Measurements from ENCODE around the gene WDPCP. TPM values are rescaled to one million over a fixed set of nuclear protein-coding genes. Genes with fewer than 3 reads are reported as not detected.

WDPCP gene
- total and polyA plus RNA-seq, 10 of the 15 experiments (the other 5 are each of a cell fraction or from before 2014, with no cell fraction given): 2.1 to 7.9 (median 4.6) TPM

- ChIA-PET SMC1A (ENCODE audit: uncharacterized antibody, unreplicated experiment) (no interaction called here), CTCF (no interaction called here), RAD21 (ENCODE audit: unreplicated experiment) (no interaction called here), POLR2A (no interaction called here)
- H3K4me1 ChIP-seq (ENCODE audit: control insufficient read depth, insufficient read depth, low read length): no peaks in the 10 kb centered on the region
- H2AFZ ChIP-seq (ENCODE audit: control insufficient read depth, low read depth, low read length): no peak overlapping the region
- no peak overlapping the region for H3K9ac ChIP-seq (ENCODE audit: control insufficient read depth, insufficient read depth, low read length)
- BruUV-seq (replicated peaks): no TSS peak
- no peak overlapping the region for H3K4me3 ChIP-seq
- 100% methylated on average over 1 of the region's 1 CpG for WGBS (ENCODE audit: insufficient coverage, insufficient replicate concordance, low lambda C conversion rate, missing lambda C conversion rate)
- DNase-seq (ENCODE audit: low read depth, low spot score) (no peak), ATAC-seq (no peak), FAIRE-seq (no peak)
- in situ Hi-C loops (cut with MboI): no loop called here
- no peaks in the 10 kb centered on the region for H3K9me3 ChIP-seq (replicated peaks; ENCODE audit: control insufficient read depth, insufficient read depth, low read length)
- no peaks in the 10 kb centered on the region for H3K27me3 ChIP-seq (replicated peaks in 1 of 2; ENCODE audit: control insufficient read depth in 2 of 2, insufficient read depth in 2 of 2, low read length in 1 of 2)
- TF ChIP-seq USF2 (IDR thresholded peaks at IDR 0.05; ENCODE audit: borderline replicate concordance, low read depth, low read length) (no peak), ZZZ3 (IDR thresholded peaks at IDR 0.05; ENCODE audit: control insufficient read depth, insufficient read length, low read depth) (no peak), IRF5 (IDR thresholded peaks at IDR 0.05; ENCODE audit: borderline replicate concordance) (no peak), SMAD1 (IDR thresholded peaks at IDR 0.05; ENCODE audit: low read depth, partially characterized antibody) (no peak), TCF3 (IDR thresholded peaks at IDR 0.05; ENCODE audit: borderline replicate concordance, insufficient read depth, low read depth, low read length) (no peak), RELB (IDR thresholded peaks at IDR 0.05; ENCODE audit: low read depth) (no peak), MYB (IDR thresholded peaks at IDR 0.05; ENCODE audit: borderline replicate concordance, low read depth, low read length) (no peak), ELK1 (IDR thresholded peaks at IDR 0.05; ENCODE audit: low read depth, low read length) (no peak), NFYB (IDR thresholded peaks at IDR 0.05; ENCODE audit: insufficient read depth, low read depth, low read length) (no peak)
- H4K20me1 ChIP-seq (ENCODE audit: control insufficient read depth, insufficient read depth): no peaks in the 10 kb centered on the region
- no peaks in the 10 kb centered on the region for H3K79me2 ChIP-seq (ENCODE audit: control insufficient read depth, insufficient read depth, low read length)
- intact Hi-C loops (cut with micrococcal nuclease; ENCODE audit: unreplicated experiment): no loop called here
- H3K27ac ChIP-seq (ENCODE audit: control insufficient read depth, insufficient read depth): no peak overlapping the region
- no peak overlapping the region for H3K4me2 ChIP-seq (ENCODE audit: control insufficient read depth, insufficient read depth)
- H3K36me3 ChIP-seq (ENCODE audit: control insufficient read depth in 2 of 2, insufficient read depth in 2 of 2, low read length in 1 of 2): no peaks in the 10 kb centered on the region
Measured at GRCh38 chr2:63369146-63369545, 219.1 kb downstream of the WDPCP start.
